OCI-LY3 (cell line): ENCODE data around the gene ZBTB32.

Experiments
- H2AFZ ChIP-seq: fragments of 200-600, 300-600 bp; shearing (Covaris generic); 2 replicates; pipeline ENCODE4 v1.6.0; 2014; ENCODE audit warnings: antibody characterized with exemption, low read depth, low read length
- H3K27ac ChIP-seq: fragments of 200-600, 300-600 bp; sonication (generic); 2 replicates; pipeline ENCODE4 v1.5.1; 2014; ENCODE audit warnings: mild to moderate bottlenecking, low read length, moderate library complexity, mixed read lengths
- H3K27me3 ChIP-seq: fragments of 200-600, 300-600 bp; sonication (generic); 2 replicates; pipeline ENCODE4 v1.6.1; 2014; ENCODE audit warnings: low read depth, low read length, mixed read lengths
- H3K36me3 ChIP-seq: fragments of 200-600, 300-600 bp; sonication (generic); replicated peaks from 2 replicates; pipeline ENCODE3; 2014; ENCODE audit warnings: low read depth, low read length, mixed read lengths
- H3K4me1 ChIP-seq: fragments of 300-600, 200-600 bp; sonication (generic); 2 replicates; pipeline ENCODE4 v1.6.1; 2014; ENCODE audit warnings: low read length, mixed read lengths
- H3K4me2 ChIP-seq: fragments of 200-600, 300-600 bp; sonication (generic); 2 replicates; pipeline ENCODE4 v1.6.1; 2014; ENCODE audit warnings: low read length, mixed read lengths
- H3K4me3 ChIP-seq: fragments of 300-600, 200-600 bp; sonication (generic); 2 replicates; pipeline ENCODE4 v1.5.1; 2014; ENCODE audit warnings: antibody characterized with exemption, mild to moderate bottlenecking, low read length, moderate library complexity
- H3K79me2 ChIP-seq: fragments of 300-600, 200-600 bp; shearing (Covaris generic); 2 replicates; pipeline ENCODE4 v1.6.1; 2014; ENCODE audit warnings: mild to moderate bottlenecking, low read length, mixed read lengths
- H3K9ac ChIP-seq: fragments of 300-600, 200-600 bp; shearing (Covaris generic); 2 replicates; pipeline ENCODE4 v1.6.0; 2014; ENCODE audit warnings: mild to moderate bottlenecking, low read length, moderate library complexity
- H3K9me3 ChIP-seq: fragments of 200-600, 300-600 bp; shearing (Covaris generic); 2 replicates; pipeline ENCODE4 v1.6.1; 2014; ENCODE audit warnings: low read length, mixed read lengths; ENCODE audit not compliant: insufficient read depth
- H4K20me1 ChIP-seq: fragments of 200-600, 300-600 bp; sonication (generic); 2 replicates; pipeline ENCODE4 v1.6.1; 2016; ENCODE audit warnings: low read length, mixed read lengths; ENCODE audit not compliant: insufficient read depth
- CTCF ChIP-seq: fragments of 200-600, 300-600 bp; sonication (generic); IDR thresholded peaks from 2 replicates; pipeline ENCODE4 v1.5.1; 2014; ENCODE audit warnings: antibody characterized with exemption, low read length, low read depth
- EZH2phosphoT487 ChIP-seq: fragments of 200-600 bp; shearing (Covaris generic); IDR thresholded peaks from 2 replicates; pipeline ENCODE4 v1.6.1; 2018; ENCODE audit warnings: antibody characterized with exemption, mixed run types, low read depth

Gene ZBTB32

GRCh38 chr19:35742121-35742724, 37.9 kb downstream of the ZBTB32 start, which contains the start of gene IGFLR1:
Gene IGFLR1, minus strand, starts transcription at chr19:35742452. Its CDS starts 1,272 bp downstream, at chr19:35741180.
- Histone ChIP-seq H3K9ac (peak within 1 kb of the TSS; percentile 77), H3K9me3 (no peaks in the 10 kb centered on the region), H4K20me1 (peaks cover 9% of the 10 kb centered on the region; the same call in 1 of the 2 replicates), H3K4me3 (peak within 1 kb of the TSS; percentile 82), H3K4me1 (peaks cover 38% of the 10 kb centered on the region), H3K4me2 (peak within 1 kb of the TSS; percentile 82), H3K36me3 (peaks cover 21% of the 10 kb centered on the region), H3K27ac (peak within 1 kb of the TSS; percentile 91), H3K79me2 (peaks cover 15% of the 10 kb centered on the region), H2AFZ (peak within 1 kb of the TSS; percentile 34; the same call in 1 of the 2 replicates), H3K27me3 (no peaks in the 10 kb centered on the region)
- TF ChIP-seq CTCF (no peak), EZH2phosphoT487 (no peak)

- Histone ChIP-seq H3K79me2 (peaks cover 15% of the 10 kb centered on the region), H3K27ac (peak overlapping the region; percentile 89), H3K4me3 (peak overlapping the region; percentile 89), H2AFZ (no peak overlapping the region), H3K27me3 (no peaks in the 10 kb centered on the region), H3K4me2 (peak overlapping the region; percentile 80), H3K4me1 (peaks cover 42% of the 10 kb centered on the region), H3K36me3 (peaks cover 6% of the 10 kb centered on the region), H4K20me1 (peaks cover 7% of the 10 kb centered on the region; the same call in 1 of the 2 replicates), H3K9ac (no peak overlapping the region), H3K9me3 (no peaks in the 10 kb centered on the region)
- no peak for TF ChIP-seq EZH2phosphoT487
- TF ChIP-seq CTCF = no peak
These were observed 39.5 kb downstream of the ZBTB32 start for GRCh38 chr19:35743640-35744429.

GRCh38 chr19:35744430-35745327, 40.3 kb downstream of the ZBTB32 start:
- H3K4me2 ChIP-seq = peak overlapping the region; percentile 80
- 0 out of 2 replicates have a peak, but pooled peaks cover 4% of the 10 kb centered on the region for H4K20me1 ChIP-seq
- H3K27ac ChIP-seq = peak overlapping the region; percentile 89
- no peaks in the 10 kb centered on the region for H3K36me3 ChIP-seq
- peaks cover 46% of the 10 kb centered on the region for H3K4me1 ChIP-seq
- peak overlapping the region; percentile 95 for H3K9ac ChIP-seq
- TF ChIP-seq CTCF = peak; percentile 42
- no peak for TF ChIP-seq EZH2phosphoT487
- no peaks in the 10 kb centered on the region for H3K27me3 ChIP-seq
- H3K9me3 ChIP-seq = no peaks in the 10 kb centered on the region
- peak overlapping the region; percentile 89 for H3K4me3 ChIP-seq
- H2AFZ ChIP-seq = 0 out of 2 replicates have a peak overlapping the region, but pooled peaks have one; percentile 16
- peaks cover 15% of the 10 kb centered on the region for H3K79me2 ChIP-seq
